ENCODE results near the gene CPNE4. TPM values are rescaled to one million over a fixed set of nuclear protein-coding genes. Genes with fewer than 3 reads are reported as not detected.
A peak's percentile ranks its signal among the peaks of the same experiment; 100 is the strongest.

CPNE4 gene
- total RNA-seq, 1 donor from 2014 or later: not detected

DNA sequence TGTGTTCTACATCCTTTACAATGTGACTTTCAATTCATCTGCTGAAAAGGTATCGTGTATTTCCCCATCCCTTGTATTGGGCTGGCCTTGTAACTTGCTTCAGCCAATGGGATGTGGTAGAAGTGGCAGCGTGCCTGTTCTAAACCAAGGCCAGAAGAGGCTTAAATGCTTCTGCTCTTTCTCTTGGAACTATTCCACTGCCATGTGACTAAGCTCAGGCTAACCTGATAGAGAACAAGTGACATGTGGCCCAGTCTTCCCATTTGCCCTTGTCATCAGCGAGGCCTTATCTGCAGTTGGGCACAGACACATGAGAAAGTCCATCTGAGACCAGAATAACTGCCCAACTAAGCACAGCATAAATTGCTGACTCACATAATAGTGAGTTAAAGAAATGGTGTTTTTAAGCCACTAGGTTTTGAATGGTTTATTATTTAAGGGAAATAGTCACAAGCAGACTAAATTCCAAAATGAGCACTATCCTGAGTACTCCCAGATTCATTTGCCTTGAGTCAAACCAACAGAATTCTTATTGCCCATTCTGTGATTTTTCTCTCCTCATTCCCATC, 230.2 kb downstream of the CPNE4 start:
- H3K27me3 Mint-ChIP-seq: peaks cover 5% of the 10 kb centered on the region
- H3K4me1 Mint-ChIP-seq: no peaks in the 10 kb centered on the region
- no peak overlapping the region for H3K4me3 Mint-ChIP-seq
- intact Hi-C loops (cut with micrococcal nuclease): no loop called here
- H3K27ac Mint-ChIP-seq: no peak overlapping the region
- no peaks in the 10 kb centered on the region for H3K9me3 Mint-ChIP-seq
- no peaks in the 10 kb centered on the region for H3K36me3 Mint-ChIP-seq (ENCODE audit: low read depth)
- no peak for DNase-seq

DNA sequence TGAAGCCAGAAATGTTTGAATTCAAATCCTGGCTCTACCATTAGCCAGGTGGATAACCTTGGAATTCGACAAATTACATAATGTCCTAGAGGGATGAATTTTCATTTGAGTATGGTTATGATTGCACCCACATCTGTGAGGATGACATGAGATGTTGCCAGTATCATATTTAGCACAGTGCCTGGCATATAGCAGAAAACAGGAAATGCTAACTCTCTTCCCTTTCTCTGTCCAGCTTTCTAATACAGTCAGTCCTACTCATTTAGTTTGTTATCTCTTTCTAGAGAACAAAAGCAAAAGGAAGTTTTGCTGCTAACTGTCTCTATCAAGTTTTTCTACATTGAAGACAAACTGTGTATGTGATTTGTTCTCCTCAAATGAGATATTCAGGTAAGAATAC, 231.7 kb downstream of the CPNE4 start:
- no peaks in the 10 kb centered on the region for H3K36me3 Mint-ChIP-seq (ENCODE audit: low read depth)
- no peaks in the 10 kb centered on the region for H3K9me3 Mint-ChIP-seq
- H3K4me1 Mint-ChIP-seq: no peaks in the 10 kb centered on the region
- H3K27me3 Mint-ChIP-seq: peaks cover 2% of the 10 kb centered on the region
- no peak for DNase-seq
- intact Hi-C loops (cut with micrococcal nuclease): no loop called here
- no peak overlapping the region for H3K4me3 Mint-ChIP-seq
- no peak overlapping the region for H3K27ac Mint-ChIP-seq

DNA sequence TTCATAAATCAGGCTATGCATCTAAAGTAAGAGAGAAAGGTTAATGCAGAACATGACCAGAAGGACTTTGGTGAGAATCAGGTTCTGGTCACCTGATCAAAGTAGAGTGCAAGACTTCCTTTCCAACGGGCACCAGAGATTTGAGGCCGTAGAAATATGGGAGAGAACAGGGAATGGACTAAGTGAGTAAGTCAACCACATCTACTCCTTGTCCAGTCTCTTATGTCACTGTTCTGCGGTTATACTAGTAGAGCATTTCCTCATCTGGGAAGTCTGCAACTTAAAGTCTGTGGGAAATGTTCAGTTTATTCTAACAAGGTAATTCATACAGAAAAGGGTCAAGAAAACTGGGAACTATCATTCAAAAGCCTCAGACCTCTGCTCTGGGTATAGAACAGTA, 232.8 kb downstream of the CPNE4 start:
- Mint-ChIP-seq H3K27ac (no peak overlapping the region), H3K4me1 (no peaks in the 10 kb centered on the region), H3K9me3 (no peaks in the 10 kb centered on the region), H3K36me3 (ENCODE audit: low read depth) (no peaks in the 10 kb centered on the region), H3K4me3 (no peak overlapping the region), H3K27me3 (peaks cover 2% of the 10 kb centered on the region)
- intact Hi-C loops (cut with micrococcal nuclease): no loop called here
- no peak for DNase-seq

DNA sequence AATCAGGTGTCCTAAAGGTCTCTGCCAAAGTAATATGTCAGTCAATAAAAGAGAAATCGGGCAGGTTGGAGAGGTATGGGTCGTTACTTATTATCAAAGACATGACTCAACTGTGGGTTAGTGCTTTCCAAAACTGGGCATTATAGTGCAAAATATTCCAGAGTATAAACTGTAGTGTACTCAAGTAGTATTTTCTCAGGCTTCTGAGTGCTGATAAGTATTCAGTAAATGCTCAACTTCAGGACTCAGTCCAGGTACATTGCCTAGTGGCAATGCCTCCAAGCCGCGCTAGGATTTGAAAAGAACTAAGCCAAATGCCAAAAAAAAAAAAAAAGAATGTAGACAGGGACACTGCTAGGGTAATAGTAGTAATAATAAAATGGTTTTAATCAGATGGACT, 233.2 kb downstream of the CPNE4 start:
- Mint-ChIP-seq H3K4me1 (peaks cover 1% of the 10 kb centered on the region), H3K36me3 (ENCODE audit: low read depth) (no peaks in the 10 kb centered on the region), H3K9me3 (no peaks in the 10 kb centered on the region), H3K27me3 (peaks cover 2% of the 10 kb centered on the region), H3K27ac (no peak overlapping the region), H3K4me3 (no peak overlapping the region)
- intact Hi-C loops (cut with micrococcal nuclease): no loop called here
- no peak for DNase-seq

DNA sequence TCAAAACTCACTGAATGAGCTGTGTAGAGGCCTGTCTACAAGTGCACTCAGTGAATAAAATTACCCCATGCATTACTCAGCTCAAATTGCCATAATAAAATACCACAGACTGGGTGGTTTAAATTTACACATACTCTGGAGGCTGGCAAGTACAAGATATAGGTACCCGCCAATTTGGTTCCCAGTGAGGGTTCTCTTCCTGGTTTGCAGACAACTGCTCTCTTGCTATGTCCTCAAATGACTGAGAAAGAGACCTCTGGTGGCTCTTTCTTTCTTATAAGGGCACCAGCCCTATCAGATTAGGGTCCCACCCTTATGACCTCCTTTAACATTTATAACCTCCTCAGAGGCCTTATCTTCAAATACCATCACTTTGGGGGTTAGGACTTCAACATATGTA, 237.0 kb downstream of the CPNE4 start:
- Mint-ChIP-seq H3K36me3 (ENCODE audit: low read depth) (no peaks in the 10 kb centered on the region), H3K4me3 (no peak overlapping the region), H3K27ac (no peak overlapping the region), H3K4me1 (peaks cover 5% of the 10 kb centered on the region), H3K9me3 (no peaks in the 10 kb centered on the region), H3K27me3 (peaks cover 7% of the 10 kb centered on the region)
- DNase-seq: no peak
- intact Hi-C loops (cut with micrococcal nuclease): no loop called here

DNA sequence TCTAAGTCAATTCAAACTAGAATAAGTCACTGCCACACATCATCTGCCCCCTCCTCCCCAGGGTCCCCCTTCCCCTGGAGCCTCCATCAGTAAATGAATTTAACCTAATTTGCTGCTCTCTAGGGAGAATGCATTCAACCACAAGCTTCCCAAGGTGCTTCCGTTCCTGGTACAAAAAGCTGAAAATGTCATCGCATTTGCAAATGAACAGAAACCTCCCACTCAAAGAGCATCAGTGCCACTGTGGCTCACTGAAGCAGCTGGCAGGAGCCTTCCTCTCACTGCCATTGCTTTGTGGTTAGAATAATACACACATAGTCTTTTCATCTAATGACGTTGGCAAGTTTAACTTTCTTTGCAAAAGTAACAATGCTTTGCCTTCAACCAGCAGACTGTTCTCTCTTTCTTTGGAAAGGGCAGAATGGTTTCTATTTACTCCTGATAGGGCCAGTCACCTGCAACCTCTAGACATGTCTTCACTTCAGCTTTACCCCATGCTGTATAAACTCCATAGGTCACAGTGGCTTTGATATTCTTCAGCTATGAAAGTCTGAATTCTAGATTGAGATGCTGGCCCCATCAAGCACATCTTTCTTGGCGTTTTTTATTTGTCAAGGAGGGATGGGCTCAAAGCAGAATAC, 238.1 kb downstream of the CPNE4 start:
- Mint-ChIP-seq H3K36me3 (ENCODE audit: low read depth) (no peaks in the 10 kb centered on the region), H3K4me1 (peaks cover 5% of the 10 kb centered on the region), H3K27ac (no peak overlapping the region), H3K9me3 (no peaks in the 10 kb centered on the region), H3K27me3 (peaks cover 6% of the 10 kb centered on the region), H3K4me3 (no peak overlapping the region)
- intact Hi-C loops (cut with micrococcal nuclease): no loop called here
- DNase-seq: no peak

DNA sequence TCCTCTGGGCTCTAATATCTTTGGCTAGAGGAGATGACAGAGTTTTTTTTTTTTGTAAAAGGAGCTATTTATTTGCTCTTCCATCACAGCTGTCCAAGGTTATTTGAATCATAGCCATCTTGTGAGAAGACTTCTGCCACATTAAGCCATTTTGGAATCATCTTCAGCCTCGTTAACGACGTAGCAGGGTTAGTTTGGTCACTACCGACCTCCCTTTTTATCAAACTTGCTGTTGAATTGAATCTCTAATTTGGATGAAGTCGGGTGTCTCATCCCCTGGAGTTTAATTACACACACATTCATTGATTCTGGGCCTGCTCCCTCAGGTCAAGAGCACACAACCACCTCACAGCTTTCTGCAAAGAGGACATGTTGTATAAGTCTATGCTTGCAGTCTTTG, 238.7 kb downstream of the CPNE4 start:
- Mint-ChIP-seq H3K27ac (no peak overlapping the region), H3K36me3 (ENCODE audit: low read depth) (no peaks in the 10 kb centered on the region), H3K4me3 (no peak overlapping the region), H3K4me1 (peaks cover 5% of the 10 kb centered on the region), H3K27me3 (peaks cover 6% of the 10 kb centered on the region), H3K9me3 (no peaks in the 10 kb centered on the region)
- intact Hi-C loops (cut with micrococcal nuclease): no loop called here
- no peak for DNase-seq

DNA sequence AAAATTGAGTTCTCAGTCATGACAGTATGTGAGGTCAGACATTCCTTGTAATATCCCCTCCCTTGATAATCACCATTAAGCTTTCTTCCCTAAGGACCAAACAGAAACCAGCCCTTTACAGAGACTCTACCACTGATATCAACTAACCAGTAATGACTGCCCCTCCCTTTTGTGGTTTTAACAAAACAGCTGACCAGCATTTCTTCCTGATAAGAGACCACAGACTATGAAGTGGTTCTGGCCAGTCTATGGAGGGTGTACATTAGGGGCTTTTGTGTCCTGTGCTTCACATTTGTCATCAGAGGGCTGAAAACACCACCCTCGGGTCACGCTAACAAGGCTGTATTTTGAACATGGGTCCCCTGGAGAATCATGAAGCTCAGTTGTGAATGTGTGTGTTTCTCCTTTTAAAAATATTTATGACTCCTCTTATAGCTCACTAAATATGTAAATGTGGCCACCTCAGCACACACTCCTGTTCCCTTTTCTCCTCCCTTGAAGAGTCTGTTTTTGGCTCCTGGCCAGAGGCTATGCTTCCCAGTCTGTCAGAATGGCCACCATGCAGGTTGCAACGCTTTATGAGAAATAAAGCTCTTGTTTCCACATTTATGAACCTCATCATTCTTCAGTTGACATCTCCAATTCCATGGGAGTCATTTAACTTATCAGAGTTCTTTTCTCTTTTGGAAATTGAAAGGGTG, 239.3 kb downstream of the CPNE4 start:
- no peak for DNase-seq
- Mint-ChIP-seq H3K9me3 (no peaks in the 10 kb centered on the region), H3K36me3 (ENCODE audit: low read depth) (no peaks in the 10 kb centered on the region), H3K27me3 (peaks cover 9% of the 10 kb centered on the region), H3K27ac (no peak overlapping the region), H3K4me1 (peaks cover 5% of the 10 kb centered on the region), H3K4me3 (no peak overlapping the region)
- intact Hi-C loops (cut with micrococcal nuclease): no loop called here

DNA sequence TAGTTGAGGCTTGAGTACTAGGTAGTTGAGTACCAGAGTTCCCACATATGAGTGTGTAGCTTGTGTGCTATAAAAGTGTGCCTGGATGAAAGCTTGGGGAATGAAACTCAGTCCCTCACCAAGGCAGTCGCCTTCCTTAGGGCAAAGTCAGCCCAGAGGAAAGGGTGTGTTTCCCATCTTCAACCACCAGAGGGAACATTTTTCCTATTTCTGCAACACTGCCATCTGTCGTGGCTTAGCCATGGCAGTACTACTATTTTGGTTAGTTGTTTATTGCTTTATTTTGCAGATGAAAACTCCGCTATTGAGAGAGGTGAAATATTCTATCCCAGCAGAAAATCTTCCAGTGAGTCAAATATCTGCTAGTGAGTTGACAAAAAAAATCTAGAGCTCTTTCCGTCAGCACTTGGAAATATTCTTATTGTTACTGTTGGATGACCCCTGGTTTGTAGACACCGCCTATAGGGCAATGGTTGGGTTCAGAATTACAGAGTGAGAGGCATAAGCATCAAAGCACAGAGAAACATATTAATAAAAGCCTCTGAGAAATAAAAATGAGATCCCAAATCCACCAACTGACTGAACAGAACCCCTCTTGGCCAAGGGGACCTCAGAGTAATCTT, 239.9 kb downstream of the CPNE4 start:
- no peaks in the 10 kb centered on the region for H3K9me3 Mint-ChIP-seq
- H3K36me3 Mint-ChIP-seq (ENCODE audit: low read depth): no peaks in the 10 kb centered on the region
- intact Hi-C loops (cut with micrococcal nuclease): loop anchor here (1.0 to 5.0 kb wide), 3 partner anchors 234 to 763 kb away; no protein-coding TSS in a partner anchor

DNA sequence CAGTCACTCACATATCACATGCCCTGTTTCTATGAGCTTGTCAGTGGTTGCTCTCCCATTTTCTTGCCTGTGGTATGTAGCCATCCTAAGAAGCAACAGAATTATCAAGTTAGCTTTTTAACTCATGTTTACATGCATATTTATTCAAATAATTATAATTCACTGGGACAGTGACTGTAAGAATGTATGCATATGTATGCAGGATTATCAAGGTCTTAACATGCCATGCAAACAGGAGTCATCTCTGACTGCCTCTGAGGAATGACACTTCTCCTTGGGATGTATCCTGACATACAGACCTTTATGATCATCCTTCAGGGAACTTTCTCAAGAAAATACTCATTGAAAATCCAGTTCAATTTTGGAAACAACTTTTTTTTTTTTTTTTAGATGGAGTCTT, 240.9 kb downstream of the CPNE4 start:
- Mint-ChIP-seq H3K27ac (no peak overlapping the region), H3K36me3 (ENCODE audit: low read depth) (no peaks in the 10 kb centered on the region), H3K4me1 (peaks cover 5% of the 10 kb centered on the region), H3K4me3 (no peak overlapping the region), H3K27me3 (peaks cover 11% of the 10 kb centered on the region), H3K9me3 (no peaks in the 10 kb centered on the region)
- no peak for DNase-seq
- intact Hi-C loops (cut with micrococcal nuclease): loop anchor here (1.0 to 5.0 kb wide), 3 partner anchors 235 to 762 kb away; no protein-coding TSS in a partner anchor

More for the DNA sequence above, 239.9 kb downstream of the CPNE4 start:
- Mint-ChIP-seq H3K4me1 (peaks cover 5% of the 10 kb centered on the region), H3K4me3 (no peak overlapping the region), H3K27ac (no peak overlapping the region), H3K27me3 (peaks cover 10% of the 10 kb centered on the region)
- DNase-seq: peak; percentile 75

DNA sequence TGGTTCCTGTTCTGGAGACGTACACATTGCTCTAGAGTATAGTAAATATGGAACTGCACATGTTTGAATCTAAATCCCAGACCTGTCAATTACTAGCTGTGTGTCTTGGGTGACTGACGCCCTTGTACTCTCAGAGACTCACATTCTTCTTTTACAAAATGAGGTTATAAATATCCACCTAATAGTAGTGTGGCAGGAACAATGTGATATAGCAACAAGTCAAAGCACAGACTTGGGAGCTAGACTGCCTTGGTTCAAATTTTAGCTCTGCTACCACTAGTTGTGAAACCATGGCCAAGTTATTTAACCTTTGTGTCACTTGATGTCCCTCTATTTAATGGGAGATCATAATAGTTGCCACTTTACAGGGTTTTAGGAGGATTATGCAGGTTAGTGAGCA, 245.6 kb downstream of the CPNE4 start:
- Mint-ChIP-seq H3K4me3 (no peak overlapping the region), H3K4me1 (no peaks in the 10 kb centered on the region)

DNA sequence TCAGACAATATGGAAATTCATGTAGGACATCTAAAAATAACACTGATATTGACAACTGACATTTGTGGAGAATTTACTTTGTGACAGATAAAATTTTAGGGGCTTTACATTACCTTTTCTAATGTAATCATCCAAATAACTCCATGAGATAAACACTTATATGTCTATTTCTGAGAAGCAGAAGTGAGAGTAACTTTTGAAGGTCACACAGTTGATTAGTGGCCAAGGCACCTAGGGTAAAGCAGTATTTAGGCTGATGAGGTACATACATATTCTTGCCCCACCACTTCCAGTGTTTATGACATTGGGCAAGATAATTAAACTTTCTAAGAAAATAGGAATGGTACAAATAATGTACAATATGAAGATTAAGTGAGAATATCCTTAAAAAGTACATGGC, 248.4 kb downstream of the CPNE4 start:
- Mint-ChIP-seq H3K27me3 (peaks cover 5% of the 10 kb centered on the region), H3K4me1 (no peaks in the 10 kb centered on the region), H3K27ac (no peak overlapping the region), H3K36me3 (ENCODE audit: low read depth) (no peaks in the 10 kb centered on the region), H3K9me3 (no peaks in the 10 kb centered on the region), H3K4me3 (no peak overlapping the region)
- intact Hi-C loops (cut with micrococcal nuclease): no loop called here
- no peak for DNase-seq

More for the DNA sequence above, 245.6 kb downstream of the CPNE4 start:
- Mint-ChIP-seq H3K27me3 (peaks cover 5% of the 10 kb centered on the region), H3K36me3 (ENCODE audit: low read depth) (no peaks in the 10 kb centered on the region), H3K27ac (no peak overlapping the region), H3K9me3 (no peaks in the 10 kb centered on the region)
- DNase-seq: no peak
- intact Hi-C loops (cut with micrococcal nuclease): no loop called here

DNA sequence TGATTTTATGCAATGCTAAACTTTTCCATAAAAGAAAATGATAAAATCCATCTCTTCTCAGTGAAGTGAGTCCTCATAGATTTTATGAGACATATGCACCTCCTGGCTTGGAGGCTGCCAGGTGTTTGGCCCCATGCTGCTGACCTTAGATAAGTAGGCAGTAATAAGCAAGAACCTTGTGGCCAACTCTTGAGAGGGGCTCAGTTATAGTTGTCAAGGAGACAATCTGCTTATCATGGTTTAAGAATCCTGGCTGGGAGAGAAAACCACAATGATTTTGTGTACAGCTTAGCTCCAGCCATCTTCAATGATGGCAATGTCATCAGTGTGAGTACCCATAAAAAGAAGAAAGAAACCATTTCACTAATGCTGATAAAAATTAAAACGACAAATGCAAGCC, 252.1 kb downstream of the CPNE4 start:
- H3K4me3 Mint-ChIP-seq: no peak overlapping the region
- intact Hi-C loops (cut with micrococcal nuclease): no loop called here
- DNase-seq: no peak
- no peaks in the 10 kb centered on the region for H3K27me3 Mint-ChIP-seq
- H3K9me3 Mint-ChIP-seq: no peaks in the 10 kb centered on the region
- H3K4me1 Mint-ChIP-seq: no peaks in the 10 kb centered on the region
- no peak overlapping the region for H3K27ac Mint-ChIP-seq
- no peaks in the 10 kb centered on the region for H3K36me3 Mint-ChIP-seq (ENCODE audit: low read depth)

DNA sequence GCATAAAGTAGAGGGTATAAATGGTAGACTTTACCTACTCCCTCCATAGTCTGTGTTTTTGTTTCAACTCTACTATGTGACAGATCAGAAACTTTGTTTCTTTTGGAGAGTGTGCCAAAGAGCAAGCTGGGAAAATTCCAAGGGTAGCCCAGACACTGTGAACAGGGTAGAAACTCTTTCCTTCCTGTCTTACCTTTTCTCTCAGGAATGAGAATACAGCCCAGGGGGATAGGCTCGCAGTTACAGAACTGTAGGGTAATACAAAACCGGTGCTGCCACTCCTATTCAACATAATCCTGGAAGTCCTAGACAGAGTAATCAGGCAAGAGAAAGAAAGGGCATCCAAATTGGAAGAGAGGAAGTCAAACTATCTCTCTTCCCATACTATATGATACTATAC, 256.3 kb downstream of the CPNE4 start:
- Mint-ChIP-seq H3K4me1 (no peaks in the 10 kb centered on the region), H3K9me3 (no peaks in the 10 kb centered on the region), H3K27ac (no peak overlapping the region), H3K27me3 (no peaks in the 10 kb centered on the region), H3K4me3 (no peak overlapping the region), H3K36me3 (ENCODE audit: low read depth) (no peaks in the 10 kb centered on the region)
- intact Hi-C loops (cut with micrococcal nuclease): no loop called here
- no peak for DNase-seq
